ENCODE data around the gene STAT5B.
"Not testable (repeated sequence)": the region's sequence is repeated elsewhere in the genome, so short reads cannot be mapped to it uniquely, and the experiment has no call there.

STAT5B gene

GRCh38 chr17:42305543-42306384 is 29.6 kb upstream of the STAT5B start:
- DNase-seq: no peak

- DNase-seq: not testable (repeated sequence)
Measured at GRCh38 chr17:42305031-42305330, 28.8 kb upstream of the STAT5B start.

- no peak for DNase-seq
Measured at GRCh38 chr17:42304187-42305030, 28.2 kb upstream of the STAT5B start.

GRCh38 chr17:42303694-42304093 is 27.5 kb upstream of the STAT5B start:
- no peak for DNase-seq

- DNase-seq: no peak
Measured at GRCh38 chr17:42301022-42301421, 24.8 kb upstream of the STAT5B start.

- not testable (repeated sequence) for DNase-seq
Measured at GRCh38 chr17:42299913-42300312, 23.7 kb upstream of the STAT5B start.

- not testable (repeated sequence) for DNase-seq
Measured at GRCh38 chr17:42299361-42299760, 23.2 kb upstream of the STAT5B start.

GRCh38 chr17:42297775-42298174 is 21.6 kb upstream of the STAT5B start:
- DNase-seq: not testable (repeated sequence)

GRCh38 chr17:42296012-42296411 is 19.8 kb upstream of the STAT5B start:
- no peak for DNase-seq

- DNase-seq: no peak
Measured at GRCh38 chr17:42294469-42295398, 18.5 kb upstream of the STAT5B start.

GRCh38 chr17:42291129-42291528 is 14.9 kb upstream of the STAT5B start:
- peak; percentile 26 for DNase-seq

- no peak for DNase-seq
Measured at GRCh38 chr17:42290577-42290976, 14.4 kb upstream of the STAT5B start.

- no peak for DNase-seq
Measured at GRCh38 chr17:42289611-42290181, 13.5 kb upstream of the STAT5B start.

GRCh38 chr17:42288803-42289610 is 12.8 kb upstream of the STAT5B start:
- DNase-seq: no peak

- peak; percentile 69 for DNase-seq
Measured at GRCh38 chr17:42287977-42288802, 12.0 kb upstream of the STAT5B start, which contains the start of gene STAT5A. TSS of gene STAT5A (plus strand) at chr17:42288498. CDS start at chr17:42289412, 914 bp downstream.

- no peak for DNase-seq
Measured at GRCh38 chr17:42287305-42287976, 11.2 kb upstream of the STAT5B start.

GRCh38 chr17:42286411-42287221 is 10.4 kb upstream of the STAT5B start:
- no peak for DNase-seq

GRCh38 chr17:42285346-42286050 is 9.3 kb upstream of the STAT5B start:
- DNase-seq: no peak
